ENCODE data around the gene CDK8.

GRCh38 chr13:26362261-26362660, 108.3 kb downstream of the CDK8 start:
- TF ChIP-seq POLR2AphosphoS5 (IDR thresholded peaks at IDR 0.05; ENCODE audit: insufficient read depth, low read depth, low read length) (no peak), GATA2 (IDR thresholded peaks at IDR 0.05; ENCODE audit: insufficient read depth, insufficient read length, low read depth, low read length) (no peak), EZH2 (IDR thresholded peaks at IDR 0.05; ENCODE audit: borderline replicate concordance, low read depth, low read length, severe bottlenecking) (no peak), CTCF (IDR thresholded peaks at IDR 0.05; ENCODE audit: extremely low read depth in 1 of 2, insufficient read depth in 1 of 2, low read depth in 1 of 2, low read length in 2 of 2) (no peak), JUN (IDR thresholded peaks at IDR 0.05; ENCODE audit: borderline replicate concordance, insufficient read depth, insufficient read length, low read depth) (no peak), POLR2A (IDR thresholded peaks at IDR 0.05; ENCODE audit: low read depth, low read length) (no peak)
